Endothelial cell of umbilical vein (primary cell): ENCODE measurements around the gene PAQR6. TPM values are rescaled to one million over a fixed set of nuclear protein-coding genes. Genes with fewer than 3 reads are reported as not detected.

ENCODE experiments used
- BruUV-seq: library from RNA; stranded (reverse); fragments of 400-500 nt; replicated peaks from 2 replicates; lab custom pipeline; 2021; lab: Mats Ljungman, UMichigan
- CTCF ChIA-PET: fragments of 300-600, 350-600 bp; sonication (Branson Sonifier 250); formaldehyde crosslinking; loops from one replicate; lab custom pipeline; 2021; ENCODE audit warnings: antibody characterized with exemption, inconsistent platforms; lab: Charles Lee
- POLR2A ChIA-PET: fragments of 300-600, 350-600 bp; sonication (Branson Sonifier 250); formaldehyde crosslinking; loops from one replicate; lab custom pipeline; 2021; ENCODE audit warnings: antibody characterized with exemption, inconsistent platforms; lab: Charles Lee
- DNase-seq: peaks from one replicate; pipeline ENCODE4 v3.0.0-alpha.2; 2011; ENCODE audit warnings: low read depth, low spot score
- FAIRE-seq: peaks from 2 replicates; lab custom pipeline; 2011; peaks lifted over from hg19 to GRCh38; lab: Jason Lieb, UNC
- H2AFZ ChIP-seq: 2 replicates; pipeline ENCODE4 v1.6.0; 2012; ENCODE audit warnings: low read depth, low read length, control low read depth, inconsistent platforms
- H3K27ac ChIP-seq: 2 replicates; pipeline ENCODE4 v1.5.1; 2011; ENCODE audit warnings: low read depth, mild to moderate bottlenecking, control low read depth, low read length, moderate library complexity; ENCODE audit not compliant: insufficient read depth
- H3K27me3 ChIP-seq, 2 experiments: 2 replicates each; pipeline versions ENCODE4 v1.6.0 to v1.6.1; 2011; ENCODE audit warnings: low read length in 2 of 2, mixed read lengths in 1 of 2; ENCODE audit not compliant: control insufficient read depth in 2 of 2, insufficient read depth in 2 of 2
- H3K36me3 ChIP-seq, 2 experiments: 2 replicates in 1 of 2; 3 replicates in 1 of 2; pipeline ENCODE4 v1.5.1; 2011; ENCODE audit warnings: low read length in 2 of 2, mild to moderate bottlenecking in 1 of 2, moderate library complexity in 1 of 2; ENCODE audit not compliant: control insufficient read depth in 2 of 2, insufficient read depth in 2 of 2; ENCODE audit errors: extremely low read depth in 1 of 2
- H3K4me1 ChIP-seq: 3 replicates; pipeline ENCODE4 v1.5.1; 2011; ENCODE audit warnings: mild to moderate bottlenecking, low read length; ENCODE audit not compliant: control insufficient read depth, insufficient read depth; ENCODE audit errors: extremely low read depth
- H3K4me2 ChIP-seq: 2 replicates; pipeline ENCODE4 v1.6.1; 2011; ENCODE audit warnings: low read length, control low read depth, mixed read lengths; ENCODE audit not compliant: insufficient read depth
- H3K4me3 ChIP-seq, 3 experiments: fragments of 200-600 bp in 1 of 3; sonication (generic), shearing (Covaris generic) in 1 of 3; replicated peaks in 1 of 3; 2 replicates each; pipeline ENCODE4 v1.5.1; 2011 to 2016; ENCODE audit warnings: control low read depth in 3 of 3, low read length in 3 of 3, mild to moderate bottlenecking in 2 of 3, inconsistent platforms in 1 of 3, low read depth in 1 of 3, moderate library complexity in 1 of 3; ENCODE audit not compliant: insufficient read depth in 1 of 3
- H3K79me2 ChIP-seq: 2 replicates; pipeline ENCODE4 v1.6.0; 2012; ENCODE audit warnings: low read length, inconsistent platforms; ENCODE audit not compliant: control insufficient read depth, insufficient read depth
- H3K9ac ChIP-seq: replicated peaks from 2 replicates; pipeline ENCODE3; 2011; ENCODE audit warnings: low read length, control low read depth; ENCODE audit not compliant: insufficient read depth; ENCODE audit errors: extremely low read depth
- H3K9me1 ChIP-seq: replicated peaks from 3 replicates; pipeline ENCODE4 v1.6.0; 2011; ENCODE audit warnings: mild to moderate bottlenecking, low read length; ENCODE audit not compliant: control insufficient read depth, insufficient read depth; ENCODE audit errors: extremely low read depth
- H3K9me3 ChIP-seq: replicated peaks from 2 replicates; pipeline ENCODE4 v1.5.1; 2012; ENCODE audit warnings: low read length, inconsistent platforms; ENCODE audit not compliant: control insufficient read depth, insufficient read depth
- H4K20me1 ChIP-seq: replicated peaks from 2 replicates; pipeline ENCODE3; 2011; ENCODE audit warnings: mild to moderate bottlenecking, low read length; ENCODE audit not compliant: control insufficient read depth, insufficient read depth; ENCODE audit errors: extremely low read depth
- CTCF ChIP-seq, 2 donors: IDR thresholded peaks; 1 replicate in 1 of 2; 2 replicates in 1 of 2; pipeline ENCODE4 v1.5.1; 2011; ENCODE audit warnings: low read length in 2 of 2, mild to moderate bottlenecking in 2 of 2, moderate library complexity in 2 of 2, control low read depth in 1 of 2, inconsistent platforms in 1 of 2, low read depth in 1 of 2; ENCODE audit not compliant: insufficient read depth in 1 of 2; ENCODE audit errors: extremely low read depth in 1 of 2
- EZH2 ChIP-seq: IDR thresholded peaks from 2 replicates; pipeline ENCODE4 v1.6.1; 2012; ENCODE audit warnings: borderline replicate concordance, low read depth, mild to moderate bottlenecking, moderate library complexity, low read length, inconsistent platforms; ENCODE audit not compliant: severe bottlenecking
- FOS ChIP-seq: IDR thresholded peaks from 2 replicates; pipeline ENCODE4 v1.6.1; 2011; ENCODE audit warnings: mild to moderate bottlenecking, low read length, moderate library complexity, borderline replicate concordance; ENCODE audit not compliant: insufficient read depth
- GATA2 ChIP-seq: IDR thresholded peaks from 2 replicates; pipeline ENCODE4 v1.7.0; 2011; ENCODE audit warnings: low read depth, mild to moderate bottlenecking, moderate library complexity, mixed read lengths, low read length; ENCODE audit not compliant: insufficient read length, insufficient read depth
- JUN ChIP-seq: IDR thresholded peaks from 2 replicates; pipeline ENCODE4 v1.6.1; 2011; ENCODE audit warnings: borderline replicate concordance, low read depth; ENCODE audit not compliant: insufficient read length, insufficient read depth
- MAX ChIP-seq: IDR thresholded peaks from 2 replicates; pipeline ENCODE4 v1.6.1; 2011; ENCODE audit not compliant: insufficient read depth, insufficient read length
- MYC ChIP-seq: IDR thresholded peaks from one replicate; pipeline ENCODE4 v1.6.1; 2011; ENCODE audit warnings: mild to moderate bottlenecking, low read depth, low read length
- POLR2A ChIP-seq: IDR thresholded peaks from 2 replicates; pipeline ENCODE4 v1.6.1; 2012; ENCODE audit warnings: low read depth, mild to moderate bottlenecking, control low read depth, low read length
- POLR2AphosphoS5 ChIP-seq: IDR thresholded peaks from 2 replicates; pipeline ENCODE4 v1.6.1; 2012; ENCODE audit warnings: low read depth, mild to moderate bottlenecking, control low read depth, low read length, moderate library complexity; ENCODE audit not compliant: insufficient read depth
- dilution Hi-C: fragments of 300-500 bp; cut with MboI; formaldehyde crosslinking; loops from one replicate; pipeline ENCODE4 v1.15.0; 2019; ENCODE audit warnings: low sequenced_read_pairs; ENCODE audit not compliant: extremely low pct_ligation_motif_present
- intact Hi-C: fragments of 100-400 bp; cut with micrococcal nuclease; formaldehyde crosslinking; loops from one replicate; pipeline ENCODE4 v1.10.0; 2022
- polyA plus RNA-seq, 4 experiments: library from polyadenylated mRNA; depleted of rRNA in 3 of 4; stranded (reverse) in 3 of 4; unstranded in 1 of 4; fragments of >200 nt; gene quantifications; 2 replicates each; pipeline versions ENCODE4 v1.2.1 to v1.2.3, GENCODE V29; 2011 to 2012; ENCODE audit warnings: missing spikeins in 1 of 4
- total RNA-seq: library from RNA; stranded (reverse); gene quantifications from 2 replicates; pipeline ENCODE4 v1.2.3, GENCODE V29; 2021

The PAQR6 gene
- total and polyA plus RNA-seq, 2 donors (not counting 3 experiments of a cell fraction or from before 2014, with no cell fraction given) = 1.6 to 2.2 TPM

DNA sequence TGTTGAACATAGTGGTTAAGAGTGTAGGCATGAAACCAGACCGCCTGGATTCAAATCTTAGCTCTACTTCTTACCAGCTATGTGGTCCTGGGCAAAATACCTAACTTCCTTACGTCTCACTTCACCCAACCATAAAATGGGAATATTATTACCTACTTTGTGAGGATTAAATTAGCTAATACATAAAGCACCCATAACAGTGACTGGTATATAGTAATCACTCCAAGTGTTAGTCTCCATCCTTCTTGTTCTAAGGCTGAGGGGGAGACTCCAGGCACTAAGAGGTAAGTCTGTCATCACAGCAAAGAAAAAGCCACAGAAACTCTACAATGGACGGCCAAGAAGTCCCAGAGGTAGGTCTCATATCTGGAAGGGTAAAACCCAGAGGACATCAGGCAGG, 32.0 kb upstream of the PAQR6 start:
- Histone ChIP-seq H3K9ac (no peak overlapping the region), H3K9me1 (no peaks in the 10 kb centered on the region), H4K20me1 (peaks cover 2% of the 10 kb centered on the region), H3K4me1 (peaks cover 14% of the 10 kb centered on the region), H3K36me3 (peaks cover 8 to 22% of the 10 kb centered on the region in 2 experiments), H3K4me3 (no peak overlapping the region), H3K9me3 (no peaks in the 10 kb centered on the region), H3K4me2 (no peak overlapping the region), H3K27ac (no peak overlapping the region), H2AFZ (no peak overlapping the region), H3K27me3 (no peaks in the 10 kb centered on the region), H3K79me2 (peaks cover 46% of the 10 kb centered on the region)
- no TSS peak for BruUV-seq
- ChIA-PET POLR2A (no interaction called here), CTCF (interaction anchor here (1.2 to 1.6 kb wide), 3 partner anchors 11 to 25 kb away, joined by 3 to 5 read pairs (median 3); no protein-coding TSS in a partner anchor)
- FAIRE-seq (no peak), DNase-seq (no peak)
- dilution Hi-C loops (no loop called here), intact Hi-C loops (no loop called here)
- TF ChIP-seq FOS (no peak), POLR2AphosphoS5 (no peak), EZH2 (no peak), MAX (no peak), GATA2 (no peak), JUN (no peak), MYC (no peak), CTCF (IDR thresholded peaks at IDR 0.05; ENCODE audit: extremely low read depth in 1 of 2, insufficient read depth in 1 of 2, low read depth in 1 of 2, low read length in 2 of 2) (no peak), POLR2A (no peak)
